GM23338 (cell line): ENCODE results near the gene RIN3. TPM values are rescaled to one million over a fixed set of nuclear protein-coding genes. Genes with fewer than 3 reads are reported as not detected.
A peak's percentile ranks its signal among the peaks of the same experiment; 100 is the strongest.

Source experiments
- ATAC-seq: fragments of 200-7000 bp; cut with Tn5 transposase; 3 replicates; pipeline ENCODE4 v1.9.1; 2020
- DNase-seq: peaks from one replicate; pipeline ENCODE4 v3.0.0-alpha.2; 2015; ENCODE audit warnings: low spot score
- H2AFZ ChIP-seq: fragments of 200-600 bp; sonication (generic); 2 replicates; pipeline ENCODE4 v1.8.0; 2016; ENCODE audit warnings: antibody characterized with exemption, mild to moderate bottlenecking, moderate library complexity
- H3F3A ChIP-seq: fragments of 200-600 bp; sonication (generic); replicated peaks from 2 replicates; pipeline ENCODE4 v1.8.0; 2017; ENCODE audit warnings: antibody characterized with exemption, mixed run types, low read depth
- H3K27ac ChIP-seq: fragments of 200-600 bp; sonication (generic); 2 replicates; pipeline ENCODE4 v1.6.1; 2016; ENCODE audit warnings: low read depth
- H3K27me3 ChIP-seq: fragments of 200-600 bp; sonication (generic); 2 replicates; pipeline ENCODE4 v1.8.0; 2016; ENCODE audit warnings: mild to moderate bottlenecking, mixed run types, moderate library complexity; ENCODE audit not compliant: insufficient read depth
- H3K36me3 ChIP-seq: fragments of 200-600 bp; sonication (generic); 2 replicates; pipeline ENCODE4 v1.8.0; 2016; ENCODE audit warnings: mild to moderate bottlenecking; ENCODE audit not compliant: insufficient read depth
- H3K4me1 ChIP-seq: fragments of 200-600 bp; sonication (generic); 2 replicates; pipeline ENCODE4 v1.8.0; 2016; ENCODE audit warnings: mild to moderate bottlenecking, moderate library complexity; ENCODE audit not compliant: insufficient read depth
- H3K4me2 ChIP-seq: fragments of 200-600 bp; sonication (generic); 2 replicates; pipeline ENCODE4 v1.7.1; 2017; ENCODE audit warnings: mixed run types
- H3K4me3 ChIP-seq: fragments of 200-600 bp; sonication (generic); 2 replicates; pipeline ENCODE4 v1.6.1; 2016; ENCODE audit warnings: mixed run types
- H3K79me2 ChIP-seq: fragments of 200-600 bp; sonication (generic); replicated peaks from 2 replicates; pipeline ENCODE4 v1.8.0; 2017; ENCODE audit warnings: mild to moderate bottlenecking; ENCODE audit not compliant: insufficient read depth
- H3K9me2 ChIP-seq: fragments of 200-600 bp; sonication (generic); 2 replicates; pipeline ENCODE4 v1.8.0; 2017; ENCODE audit not compliant: insufficient read depth
- H4K20me1 ChIP-seq: fragments of 200-600 bp; sonication (generic); replicated peaks from 2 replicates; pipeline ENCODE4 v1.8.0; 2017; ENCODE audit warnings: mild to moderate bottlenecking; ENCODE audit not compliant: insufficient read depth
- H3K27ac Mint-ChIP-seq: 2 replicates; pipeline ENCODE4 v1.8.0; 2020; ENCODE audit warnings: inconsistent platforms, mild to moderate bottlenecking, moderate library complexity, mixed read lengths
- H3K27me3 Mint-ChIP-seq: 3 replicates; pipeline ENCODE4 v1.8.0; 2022; ENCODE audit warnings: low read depth, mild to moderate bottlenecking, moderate library complexity, mixed read lengths, inconsistent platforms; ENCODE audit not compliant: insufficient read depth, poor library complexity
- H3K36me3 Mint-ChIP-seq: 3 replicates; pipeline ENCODE4 v1.8.0; 2021; ENCODE audit warnings: low read depth, mild to moderate bottlenecking, inconsistent platforms, moderate library complexity, mixed read lengths
- H3K4me1 Mint-ChIP-seq: 3 replicates; pipeline ENCODE4 v1.8.0; 2020; ENCODE audit warnings: mild to moderate bottlenecking, inconsistent platforms, mixed read lengths
- H3K4me3 Mint-ChIP-seq: 3 replicates; pipeline ENCODE4 v1.8.0; 2021; ENCODE audit warnings: moderate library complexity, mild to moderate bottlenecking, inconsistent platforms, mixed read lengths
- H3K9me3 Mint-ChIP-seq: 3 replicates; pipeline ENCODE4 v1.8.0; 2020; ENCODE audit warnings: moderate library complexity, mild to moderate bottlenecking, inconsistent platforms, mixed read lengths
- CREB1 ChIP-seq: fragments of 250-450 bp; sonication (Bioruptor Pico); IDR thresholded peaks from 2 replicates; pipeline ENCODE4 v1.5.0; 2020; ENCODE audit warnings: low read depth, mild to moderate bottlenecking, moderate library complexity
- CTCF ChIP-seq, 2 experiments: fragments of 200-600 bp in 1 of 2; sonication (generic) in 1 of 2; conservative IDR thresholded peaks; 2 replicates each; pipeline versions ENCODE4 v1.5.1 to v1.6.1; 2016 to 2017; ENCODE audit warnings: antibody characterized with exemption in 2 of 2, low read depth in 2 of 2, mild to moderate bottlenecking in 2 of 2, moderate library complexity in 1 of 2
- ETS1 ChIP-seq: IDR thresholded peaks from 2 replicates; pipeline ENCODE4 v1.6.1; 2016; ENCODE audit warnings: antibody characterized with exemption
- EZH2 ChIP-seq: fragments of 200-600 bp; sonication (generic); IDR thresholded peaks from one replicate; pipeline ENCODE4 v1.8.0; 2017; ENCODE audit warnings: antibody characterized with exemption, mild to moderate bottlenecking, low read depth; ENCODE audit not compliant: unreplicated experiment
- EZH2phosphoT487 ChIP-seq: fragments of 200-600 bp; sonication (generic); IDR thresholded peaks from one replicate; pipeline ENCODE4 v1.8.1; 2018; ENCODE audit warnings: antibody characterized with exemption; ENCODE audit not compliant: unreplicated experiment
- JUNB ChIP-seq: IDR thresholded peaks from one replicate; pipeline ENCODE4 v1.6.1; 2016; ENCODE audit warnings: antibody characterized with exemption; ENCODE audit not compliant: unreplicated experiment
- NANOG ChIP-seq: IDR thresholded peaks from 2 replicates; pipeline ENCODE4 v1.6.1; 2016; ENCODE audit warnings: antibody characterized with exemption, borderline replicate concordance
- POLR2AphosphoS5 ChIP-seq: IDR thresholded peaks from 2 replicates; pipeline ENCODE4 v1.6.1; 2016; ENCODE audit warnings: antibody characterized with exemption, low read depth
- STAT1 ChIP-seq: IDR thresholded peaks from one replicate; pipeline ENCODE4 v1.6.1; 2016; ENCODE audit warnings: antibody characterized with exemption; ENCODE audit not compliant: unreplicated experiment
- ZNF114 ChIP-seq: fragments of 250-450 bp; sonication (Bioruptor Pico); IDR thresholded peaks from 2 replicates; pipeline ENCODE4 v1.5.0; 2020; ENCODE audit warnings: mild to moderate bottlenecking, moderate library complexity
- ZNF331 ChIP-seq: fragments of 250-450 bp; sonication (Bioruptor Pico); IDR thresholded peaks from 2 replicates; pipeline ENCODE4 v1.5.0; 2020; ENCODE audit warnings: low read depth, mild to moderate bottlenecking, moderate library complexity
- ZNF462 ChIP-seq: fragments of 250-450 bp; sonication (Bioruptor Pico); IDR thresholded peaks from 2 replicates; pipeline ENCODE4 v1.5.0; 2020; ENCODE audit warnings: mild to moderate bottlenecking, moderate library complexity
- polyA plus RNA-seq: library from polyadenylated mRNA; unstranded; fragments of >200 nt; fragmentation: Nextera tagmentation; extraction: Ambion mirVana; gene quantifications from 2 replicates; pipeline ENCODE4 v1.2.1, GENCODE V29; 2016
- total RNA-seq: library from RNA; depleted of rRNA; stranded (reverse); fragments of >200 nt; shearing (Covaris generic); gene quantifications from 2 replicates; pipeline ENCODE4 v1.2.3, GENCODE V29; 2014
- TF ChIP-seq, protein P1 (sequence below): IDR thresholded peaks from one replicate; pipeline ENCODE4 v1.6.1; 2018; ENCODE audit warnings: antibody characterized with exemption; ENCODE audit not compliant: unreplicated experiment

RIN3 gene
- total and polyA plus RNA-seq, 2 experiments from 2014 or later: 0.97 to 1.5 TPM

DNA sequence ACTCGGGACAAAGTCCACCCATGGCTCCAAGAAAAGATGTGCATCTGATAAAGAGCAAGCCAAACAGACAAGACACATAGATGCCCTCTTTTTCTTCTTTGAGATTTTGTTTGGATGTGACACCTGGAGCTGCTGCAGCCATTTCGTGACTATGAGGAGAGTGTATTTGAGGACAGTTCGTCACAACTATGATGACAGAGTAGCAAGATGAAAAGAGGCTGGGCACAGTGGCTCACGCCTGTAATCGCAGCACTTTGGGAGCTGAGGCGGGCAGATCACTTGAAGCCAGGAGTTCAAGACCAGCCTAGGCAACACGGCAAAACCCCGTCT, 213.3 kb downstream of the RIN3 start:
- Histone ChIP-seq H3K4me3 (no peak overlapping the region), H2AFZ (no peak overlapping the region), H3K27me3 (no peaks in the 10 kb centered on the region), H3F3A (no peaks in the 10 kb centered on the region), H3K79me2 (peaks cover 10% of the 10 kb centered on the region), H3K9me2 (no peaks in the 10 kb centered on the region), H3K27ac (no peak overlapping the region), H4K20me1 (peaks cover 5% of the 10 kb centered on the region), H3K36me3 (peaks cover 15% of the 10 kb centered on the region; the same call in 1 of the 2 replicates), H3K4me1 (no peaks in the 10 kb centered on the region), H3K4me2 (no peak overlapping the region)
- TF ChIP-seq CREB1 (CRISPR knock-in tag) (no peak), ZNF331 (CRISPR knock-in tag) (no peak), POLR2AphosphoS5 (no peak), EZH2phosphoT487 (no peak), ETS1 (no peak), STAT1 (no peak), EZH2 (no peak), NANOG (no peak), ZNF462 (no peak), ZNF114 (CRISPR knock-in tag) (no peak), CTCF (conservative IDR thresholded peaks at IDR 0.05; ENCODE audit: low read depth in 2 of 2) (no peak), JUNB (no peak)
- TF ChIP-seq, protein P1, sequence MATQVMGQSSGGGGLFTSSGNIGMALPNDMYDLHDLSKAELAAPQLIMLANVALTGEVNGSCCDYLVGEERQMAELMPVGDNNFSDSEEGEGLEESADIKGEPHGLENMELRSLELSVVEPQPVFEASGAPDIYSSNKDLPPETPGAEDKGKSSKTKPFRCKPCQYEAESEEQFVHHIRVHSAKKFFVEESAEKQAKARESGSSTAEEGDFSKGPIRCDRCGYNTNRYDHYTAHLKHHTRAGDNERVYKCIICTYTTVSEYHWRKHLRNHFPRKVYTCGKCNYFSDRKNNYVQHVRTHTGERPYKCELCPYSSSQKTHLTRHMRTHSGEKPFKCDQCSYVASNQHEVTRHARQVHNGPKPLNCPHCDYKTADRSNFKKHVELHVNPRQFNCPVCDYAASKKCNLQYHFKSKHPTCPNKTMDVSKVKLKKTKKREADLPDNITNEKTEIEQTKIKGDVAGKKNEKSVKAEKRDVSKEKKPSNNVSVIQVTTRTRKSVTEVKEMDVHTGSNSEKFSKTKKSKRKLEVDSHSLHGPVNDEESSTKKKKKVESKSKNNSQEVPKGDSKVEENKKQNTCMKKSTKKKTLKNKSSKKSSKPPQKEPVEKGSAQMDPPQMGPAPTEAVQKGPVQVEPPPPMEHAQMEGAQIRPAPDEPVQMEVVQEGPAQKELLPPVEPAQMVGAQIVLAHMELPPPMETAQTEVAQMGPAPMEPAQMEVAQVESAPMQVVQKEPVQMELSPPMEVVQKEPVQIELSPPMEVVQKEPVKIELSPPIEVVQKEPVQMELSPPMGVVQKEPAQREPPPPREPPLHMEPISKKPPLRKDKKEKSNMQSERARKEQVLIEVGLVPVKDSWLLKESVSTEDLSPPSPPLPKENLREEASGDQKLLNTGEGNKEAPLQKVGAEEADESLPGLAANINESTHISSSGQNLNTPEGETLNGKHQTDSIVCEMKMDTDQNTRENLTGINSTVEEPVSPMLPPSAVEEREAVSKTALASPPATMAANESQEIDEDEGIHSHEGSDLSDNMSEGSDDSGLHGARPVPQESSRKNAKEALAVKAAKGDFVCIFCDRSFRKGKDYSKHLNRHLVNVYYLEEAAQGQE: no peak
- Mint-ChIP-seq H3K4me3 (no peak overlapping the region), H3K27me3 (peaks cover 4% of the 10 kb centered on the region), H3K9me3 (peaks cover 3% of the 10 kb centered on the region; the same call in 1 of the 3 replicates), H3K4me1 (peaks cover 6% of the 10 kb centered on the region; the same call in 2 of the 3 replicates), H3K27ac (0 out of 2 replicates have a peak overlapping the region, but pooled peaks have one; percentile 65), H3K36me3 (peaks cover 42% of the 10 kb centered on the region)
- DNase-seq (no peak), ATAC-seq (no peak)
